ENCODE data around the gene SYNC.

GRCh38 chr1:32716312-32717148, 14.0 kb upstream of the SYNC start:
- no peak for TF ChIP-seq CTCF (IDR thresholded peaks at IDR 0.05; ENCODE audit: low read depth, low read length, poor library complexity, severe bottlenecking)
- TF ChIP-seq EZH2phosphoT487 (IDR thresholded peaks at IDR 0.05; ENCODE audit: borderline replicate concordance, low read length): no peak

All from DOHH2 (cell line).